BLaER1 treated with 17β-estradiol and CSF1 and Interleukin-3, amounts not matched to agents 10 nM and 100 nM (cell line): ENCODE data around the gene MNT.

ENCODE experiments used
- H3K27ac ChIP-seq, 11 experiments: shearing (Covaris generic); formaldehyde crosslinking; 2 replicates each; pipeline ENCODE4 v1.8.1; 2022
- H3K27me3 ChIP-seq, 11 experiments: shearing (Covaris generic); formaldehyde crosslinking; 2 replicates each; pipeline ENCODE4 v1.8.1; 2022
- H3K36me3 ChIP-seq, 11 experiments: shearing (Covaris generic); formaldehyde crosslinking; 2 replicates each; pipeline ENCODE4 v1.8.1; 2022
- H3K4me1 ChIP-seq, 10 experiments: shearing (Covaris generic); formaldehyde crosslinking; 2 replicates each; pipeline ENCODE4 v1.8.1; 2022
- H3K4me2 ChIP-seq, 11 experiments: shearing (Covaris generic); formaldehyde crosslinking; 2 replicates each; pipeline ENCODE4 v1.8.1; 2022
- H3K4me3 ChIP-seq, 10 experiments: shearing (Covaris generic); formaldehyde crosslinking; 2 replicates each; pipeline ENCODE4 v1.8.1; 2022
- H3K9ac ChIP-seq, 11 experiments: shearing (Covaris generic); formaldehyde crosslinking; 2 replicates each; pipeline ENCODE4 v1.8.1; 2022
- H3K9me3 ChIP-seq, 11 experiments: shearing (Covaris generic); formaldehyde crosslinking; replicated peaks in 1 of 11; 2 replicates each; pipeline ENCODE4 v1.8.1; 2022
- H4K20me1 ChIP-seq, 11 experiments: shearing (Covaris generic); formaldehyde crosslinking; 2 replicates each; pipeline ENCODE4 v1.8.1; 2022
- Cebpa-rat ChIP-seq, 11 experiments: shearing (Covaris generic); IDR thresholded peaks; 2 replicates each; pipeline ENCODE4 v1.8.1; 2022

Gene MNT

DNA sequence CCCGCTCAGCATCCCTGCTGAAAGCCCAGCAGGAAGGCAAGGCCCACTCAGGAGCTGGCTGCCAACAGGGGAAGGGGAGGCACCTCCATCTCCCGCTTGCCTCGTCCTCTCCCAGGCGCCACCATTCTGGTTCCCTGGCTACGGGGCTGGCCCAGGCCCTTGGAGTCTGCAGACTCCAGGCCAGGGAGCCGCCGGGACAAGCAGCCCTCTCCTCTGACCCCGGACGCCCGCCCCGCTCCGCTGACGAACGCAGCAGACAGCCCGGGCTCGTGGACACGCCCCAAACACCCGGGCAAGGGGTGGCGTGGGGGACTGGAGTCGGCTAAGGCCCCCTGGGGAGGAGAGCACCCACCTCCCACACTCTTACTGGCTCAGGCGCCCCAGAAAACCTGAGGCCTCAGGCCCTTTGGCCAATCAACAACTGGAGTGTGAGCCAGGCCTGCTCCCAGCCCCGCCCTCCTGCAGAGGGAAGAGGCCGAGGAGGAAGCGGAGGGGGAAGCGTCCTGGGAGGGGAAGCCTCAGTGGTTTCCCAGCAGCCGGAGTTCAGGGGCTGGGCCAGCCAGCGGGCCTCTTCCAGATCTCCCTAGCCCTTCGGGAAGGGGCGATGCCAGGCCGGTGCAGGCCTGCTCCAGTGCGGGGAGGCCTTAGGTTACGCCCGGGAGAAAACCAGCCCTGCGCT is 4.2 kb downstream of the MNT start:
- H3K4me3 ChIP-seq, result peak overlapping the region; percentile 45 to 98 (median 85)
- no peak for TF ChIP-seq Cebpa-rat (IDR thresholded peaks at IDR 0.05)
- peaks cover 4 to 59% (median 18%) of the 10 kb centered on the region in 11 experiments; a peak in 14 of 22 replicates for H4K20me1 ChIP-seq
- H3K9ac ChIP-seq, result peak overlapping the region; percentile 84 to 100 (median 98)
- H3K9me3 ChIP-seq, result no peaks in the 10 kb centered on the region
- H3K36me3 ChIP-seq, result no peaks in the 10 kb centered on the region
- peak overlapping the region; percentile 86 to 100 (median 98) for H3K27ac ChIP-seq
- peak overlapping the region; percentile 97 to 100 (median 99) for H3K4me2 ChIP-seq
- no peaks in the 10 kb centered on the region for H3K27me3 ChIP-seq
- H3K4me1 ChIP-seq, result peaks cover 47 to 59% (median 54%) of the 10 kb centered on the region in 10 experiments

DNA sequence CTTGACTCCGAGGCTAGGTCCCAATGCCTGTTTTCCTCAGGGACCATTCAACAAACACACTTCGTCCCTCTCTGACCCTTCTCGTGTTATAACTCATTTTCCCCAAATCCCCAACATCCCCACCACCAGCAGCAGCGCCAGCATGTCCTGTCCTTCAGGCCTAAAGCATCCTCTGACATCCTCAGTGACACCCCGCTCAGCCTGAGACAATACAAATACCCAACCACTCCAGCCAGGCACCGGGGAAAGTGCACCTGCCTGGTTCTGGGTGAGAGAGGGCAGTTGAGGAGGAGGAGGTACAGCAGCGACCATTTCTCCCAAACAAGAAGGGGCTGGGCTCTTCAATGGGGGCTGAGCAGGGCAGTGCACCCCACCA is 4.7 kb downstream of the MNT start:
- peaks cover 4 to 59% (median 18%) of the 10 kb centered on the region in 11 experiments; a peak in 14 of 22 replicates for H4K20me1 ChIP-seq
- 0 out of 22 replicates have a peak, but pooled peaks cover 0 to 5% (median 0%) of the 10 kb centered on the region in 11 experiments for H3K36me3 ChIP-seq
- H3K4me2 ChIP-seq, result peak overlapping the region; percentile 97 to 100 (median 99)
- no peak for TF ChIP-seq Cebpa-rat (IDR thresholded peaks at IDR 0.05)
- H3K4me1 ChIP-seq, result peaks cover 53 to 64% (median 59%) of the 10 kb centered on the region in 10 experiments
- H3K27me3 ChIP-seq, result no peaks in the 10 kb centered on the region
- H3K9ac ChIP-seq, result peak overlapping the region; percentile 84 to 100 (median 98)
- H3K27ac ChIP-seq, result peak overlapping the region; percentile 86 to 100 (median 98)
- peak overlapping the region; percentile 45 to 98 (median 85) for H3K4me3 ChIP-seq
- no peaks in the 10 kb centered on the region for H3K9me3 ChIP-seq

DNA sequence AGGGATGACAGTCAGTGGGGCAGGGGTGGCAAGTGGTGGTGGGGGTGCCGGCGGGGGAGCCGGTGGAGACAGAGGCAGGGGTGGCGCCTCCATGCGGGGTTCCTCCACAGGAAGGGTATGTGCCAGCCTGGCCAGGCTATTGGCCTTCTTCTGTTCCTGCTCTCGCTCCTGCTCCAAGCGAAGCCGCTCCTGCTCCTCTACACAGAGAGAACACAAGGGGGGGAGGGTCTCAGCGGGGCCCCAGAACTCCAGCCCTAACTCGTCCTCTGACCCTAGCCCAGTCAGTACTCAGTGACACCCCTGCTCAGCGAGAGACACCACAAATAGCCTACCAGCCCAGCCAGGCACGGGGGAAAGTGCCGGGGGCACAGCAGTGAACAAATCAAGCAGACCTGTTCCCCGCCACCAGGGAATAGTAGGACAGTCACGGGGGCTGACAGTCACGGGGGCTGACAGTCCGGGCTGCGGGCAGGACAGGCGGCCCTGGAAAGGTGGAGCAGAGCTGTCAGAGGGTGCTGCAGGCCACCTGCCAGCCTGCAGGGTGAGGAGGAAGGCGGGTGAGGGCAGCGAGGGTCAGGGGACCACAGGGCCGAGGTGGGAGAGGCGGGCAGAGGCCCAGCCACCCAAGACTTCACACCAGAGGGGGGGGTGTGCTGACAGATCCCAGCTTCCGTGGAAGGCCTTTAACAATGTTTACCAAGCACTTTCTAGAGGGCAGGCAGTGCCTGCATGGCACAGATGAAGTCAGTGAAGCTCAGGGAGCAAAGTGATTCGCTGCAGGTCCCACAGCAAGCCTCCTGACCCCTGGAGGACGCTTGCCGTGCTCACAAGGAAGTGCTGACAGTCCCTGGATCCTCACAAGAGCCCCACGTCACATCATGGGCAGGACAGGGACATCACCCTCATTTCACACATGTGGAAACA is 5.3 kb downstream of the MNT start:
- Histone ChIP-seq H3K27ac (peak overlapping the region; percentile 86 to 100 (median 98)), H3K4me2 (peak overlapping the region; percentile 97 to 100 (median 99)), H3K36me3 (peaks cover 0 to 6% (median under 1%) of the 10 kb centered on the region in 11 experiments; a peak in 3 of 22 replicates), H3K4me1 (peaks cover 59 to 71% (median 66%) of the 10 kb centered on the region in 10 experiments), H3K27me3 (no peaks in the 10 kb centered on the region), H3K9me3 (no peaks in the 10 kb centered on the region), H4K20me1 (peaks cover 4 to 59% (median 18%) of the 10 kb centered on the region in 11 experiments; a peak in 14 of 22 replicates), H3K9ac (peak overlapping the region; percentile 84 to 100 (median 98)), H3K4me3 (peak overlapping the region; percentile 45 to 98 (median 85); a peak in 18 of 20 replicates)
- TF ChIP-seq Cebpa-rat (IDR thresholded peaks at IDR 0.05), result no peak

DNA sequence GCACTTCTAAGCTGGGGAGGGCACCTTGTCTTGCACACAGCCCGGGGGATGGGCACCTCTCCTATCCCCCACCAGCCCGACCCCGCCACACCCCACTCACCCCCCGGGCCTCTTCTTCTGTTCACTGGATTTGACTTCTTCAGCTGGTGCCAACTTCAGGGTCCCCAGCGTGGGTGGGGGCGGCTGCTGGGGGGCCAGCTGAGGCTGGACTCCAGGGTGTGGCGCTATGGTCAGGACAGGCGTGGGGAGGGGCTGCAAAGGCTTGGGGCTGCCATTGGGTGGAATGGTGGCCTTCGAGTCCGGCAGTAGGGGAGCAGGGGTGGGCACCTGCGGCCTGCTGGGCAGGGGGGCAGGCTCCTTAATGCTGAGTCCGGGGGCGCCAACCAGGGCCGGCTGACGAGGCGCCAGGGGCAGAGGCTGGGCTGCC is 6.1 kb downstream of the MNT start:
- H4K20me1 ChIP-seq, result peaks cover 3 to 51% (median 18%) of the 10 kb centered on the region in 11 experiments; a peak in 14 of 22 replicates
- no peak for TF ChIP-seq Cebpa-rat (IDR thresholded peaks at IDR 0.05)
- H3K4me3 ChIP-seq, result peak overlapping the region in 7 of 10 experiments; percentile 48 to 83 (median 69); a peak in 9 of 20 replicates
- no peaks in the 10 kb centered on the region for H3K27me3 ChIP-seq
- peak overlapping the region; percentile 84 to 100 (median 98) for H3K9ac ChIP-seq
- H3K4me2 ChIP-seq, result peak overlapping the region; percentile 97 to 100 (median 99)
- H3K36me3 ChIP-seq, result peaks cover 0 to 14% (median 7%) of the 10 kb centered on the region in 11 experiments; a peak in 8 of 22 replicates
- H3K27ac ChIP-seq, result peak overlapping the region; percentile 86 to 100 (median 98); a peak in 21 of 22 replicates
- H3K4me1 ChIP-seq, result peaks cover 67 to 78% (median 73%) of the 10 kb centered on the region in 10 experiments
- H3K9me3 ChIP-seq, result no peaks in the 10 kb centered on the region

DNA sequence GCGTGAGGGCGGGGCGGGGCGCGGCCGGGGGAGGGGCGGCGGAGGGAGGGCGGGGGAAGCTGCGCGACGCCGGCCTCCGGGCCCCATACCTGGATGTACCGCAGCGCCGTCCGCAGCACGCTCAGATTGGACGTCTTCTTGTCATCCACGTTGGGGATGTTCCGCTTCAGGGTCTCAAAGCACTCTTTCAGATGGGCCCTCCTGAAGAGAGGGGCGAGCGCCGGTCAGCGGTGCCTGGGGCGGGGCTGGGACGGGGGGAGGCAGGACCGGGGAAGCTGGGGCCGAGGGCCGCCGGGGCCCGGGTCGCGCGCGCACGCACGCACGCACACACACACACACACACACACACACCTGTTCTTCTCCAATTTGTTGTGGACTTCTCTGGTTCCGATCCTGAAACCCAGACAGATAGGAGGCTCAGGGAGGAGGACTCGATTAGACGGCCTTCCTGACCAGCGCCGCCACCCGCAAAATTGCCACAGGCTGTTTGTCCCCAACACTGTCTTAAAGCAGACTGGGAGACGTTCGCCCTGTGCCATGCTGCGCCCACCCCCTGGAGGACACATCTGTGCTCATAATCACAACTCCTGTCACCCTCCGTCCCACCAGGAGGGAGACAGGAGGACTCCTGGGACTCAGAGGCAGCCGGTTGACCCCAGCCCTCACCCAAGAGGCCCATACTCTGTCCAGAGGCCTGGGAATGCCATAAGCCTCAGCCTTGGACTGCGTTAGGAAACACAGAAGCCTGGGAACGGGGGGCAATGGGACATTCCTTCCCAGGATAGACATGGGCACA is 6.7 kb downstream of the MNT start:
- Histone ChIP-seq H3K9me3 (no peaks in the 10 kb centered on the region), H3K4me3 (peak overlapping the region; percentile 42 to 84 (median 70)), H3K36me3 (peaks cover 0 to 20% (median 11%) of the 10 kb centered on the region in 11 experiments; a peak in 12 of 22 replicates), H3K27me3 (no peaks in the 10 kb centered on the region), H3K27ac (peak overlapping the region; percentile 86 to 100 (median 98)), H3K4me1 (peaks cover 73 to 79% (median 75%) of the 10 kb centered on the region in 10 experiments), H3K9ac (peak overlapping the region; percentile 84 to 100 (median 98)), H4K20me1 (peaks cover 3 to 48% (median 18%) of the 10 kb centered on the region in 11 experiments; a peak in 14 of 22 replicates), H3K4me2 (peak overlapping the region; percentile 97 to 100 (median 99))
- no peak for TF ChIP-seq Cebpa-rat (IDR thresholded peaks at IDR 0.05)

DNA sequence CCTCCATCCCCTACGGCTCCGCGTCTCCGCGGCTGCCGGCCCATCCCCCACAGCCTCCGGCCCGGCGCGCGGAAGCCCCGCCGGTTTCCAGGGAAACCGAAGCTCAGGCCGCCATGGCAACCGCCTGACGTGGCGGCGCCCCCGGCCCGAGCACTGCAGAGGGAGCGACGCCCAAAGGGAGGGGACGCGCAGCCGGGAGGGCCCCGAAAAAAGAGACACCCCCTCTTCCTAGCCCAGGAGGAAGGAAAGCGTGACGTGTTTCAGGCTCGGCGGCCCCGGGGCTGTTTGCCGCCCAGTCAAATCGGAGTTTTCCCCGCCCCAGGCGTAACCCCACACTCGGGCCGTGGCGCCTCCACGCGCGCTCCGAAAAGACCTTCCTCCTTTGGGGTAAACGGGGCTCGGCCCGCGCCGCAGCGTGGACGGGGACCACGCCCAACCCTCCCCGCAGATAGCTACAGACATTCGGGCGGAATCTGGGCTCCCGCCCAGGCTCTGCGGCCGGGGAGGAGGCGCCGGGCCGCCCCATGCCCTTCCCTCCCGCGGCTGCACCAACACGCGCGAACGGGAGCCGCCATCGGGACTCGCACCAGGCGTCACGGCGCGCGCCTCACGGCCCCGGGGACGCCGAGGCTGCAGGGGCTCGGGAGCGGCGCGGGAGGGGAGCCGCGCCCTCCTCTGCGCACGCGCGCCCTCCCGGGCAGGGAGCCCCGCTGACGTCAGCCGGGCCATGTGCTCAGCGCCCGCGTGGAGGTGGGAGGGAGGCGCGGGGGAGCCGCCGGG is 7.5 kb downstream of the MNT start:
- Histone ChIP-seq H3K27me3 (no peaks in the 10 kb centered on the region), H3K4me1 (peaks cover 68 to 79% (median 75%) of the 10 kb centered on the region in 10 experiments), H3K4me2 (peak overlapping the region; percentile 85 to 100 (median 98)), H3K9me3 (no peaks in the 10 kb centered on the region), H3K4me3 (peak overlapping the region; percentile 60 to 84 (median 70)), H3K36me3 (peaks cover 0 to 28% (median 13%) of the 10 kb centered on the region in 11 experiments; a peak in 17 of 22 replicates), H3K9ac (peak overlapping the region; percentile 96 to 100 (median 98)), H4K20me1 (peaks cover 3 to 49% (median 22%) of the 10 kb centered on the region in 11 experiments; a peak in 14 of 22 replicates), H3K27ac (peak overlapping the region; percentile 96 to 100 (median 98))
- TF ChIP-seq Cebpa-rat (IDR thresholded peaks at IDR 0.05), result no peak
